Umbilical cord (tissue), 2 donors: ENCODE data around the gene B4GALT6. TPM values are rescaled to one million over a fixed set of nuclear protein-coding genes. Genes with fewer than 3 reads are reported as not detected.

Experiments used
- DNase-seq: peaks from one replicate; pipeline ENCODE4 v3.0.0-alpha.2; 2015; ENCODE audit warnings: low spot score
- total RNA-seq: library from RNA; depleted of rRNA; stranded (reverse); fragments of >200 nt; gene quantifications from one replicate; pipeline ENCODE4 v1.2.3, GENCODE V29; 2014; ENCODE audit warnings: low replicate concordance; ENCODE audit not compliant: insufficient read depth

Gene B4GALT6
- total RNA-seq, 1 donor from 2014 or later: 3.9 TPM

DNA sequence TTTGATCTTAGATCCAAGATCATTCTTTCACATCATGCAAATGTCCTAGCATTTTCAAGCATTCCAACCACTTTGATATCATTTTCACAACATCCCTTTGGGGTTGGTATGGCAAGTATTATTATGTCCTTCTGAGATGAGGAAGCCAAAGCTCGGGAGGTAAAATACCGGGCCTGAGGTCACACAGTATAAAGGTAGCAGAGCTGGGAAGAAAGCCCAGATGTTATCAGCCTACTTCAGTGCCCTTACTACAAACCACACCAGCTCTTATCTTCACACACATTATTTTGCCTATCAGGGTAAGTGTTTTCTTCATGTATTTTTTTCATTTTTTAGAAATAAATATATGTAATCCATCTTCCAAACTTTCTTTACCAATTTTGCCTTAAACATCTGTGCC lies 4.2 kb upstream of the B4GALT6 start:
- DNase-seq: no peak

DNA sequence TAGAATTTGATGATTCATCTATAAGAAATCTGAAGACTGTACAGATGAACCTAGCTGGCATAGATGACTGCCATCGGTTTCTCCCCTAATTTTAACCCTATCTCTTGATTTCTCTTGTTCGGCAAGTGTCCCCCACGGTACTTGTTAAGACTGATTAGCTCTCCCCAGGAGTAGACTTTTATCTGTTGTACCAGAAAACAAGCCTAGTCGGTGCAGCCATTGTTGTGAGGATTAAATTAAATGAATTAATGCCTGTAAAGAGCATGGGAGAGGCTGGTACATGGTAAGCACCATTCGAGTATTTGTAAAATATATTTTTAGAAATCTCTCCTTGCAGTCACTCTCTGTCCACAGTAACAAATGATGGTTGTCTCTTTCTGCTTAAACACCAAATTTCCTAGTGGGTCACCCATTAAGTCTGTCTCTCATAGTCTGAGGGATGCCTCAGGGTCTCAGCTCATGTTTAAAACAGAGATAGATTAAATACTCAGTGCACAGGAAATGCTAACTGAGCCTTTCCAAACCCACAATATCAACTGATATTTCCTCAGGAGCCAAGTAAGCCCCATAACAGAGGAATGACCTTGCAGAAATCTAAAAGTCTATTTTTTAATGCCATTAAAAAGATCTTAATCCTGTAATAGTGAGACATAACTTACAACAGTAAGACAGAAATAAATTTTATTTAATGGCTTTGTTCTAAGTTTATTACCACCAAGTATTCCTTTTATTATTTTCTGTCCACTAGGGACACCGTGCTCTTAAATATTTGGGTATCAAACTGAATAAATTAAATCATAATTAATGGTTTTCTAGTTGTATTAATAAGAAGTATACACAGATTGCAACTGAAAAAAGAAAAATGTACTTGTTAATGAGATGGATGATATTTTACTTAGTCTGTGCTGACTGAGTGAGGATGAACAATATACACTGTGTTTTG lies 2.9 kb upstream of the B4GALT6 start:
- no peak for DNase-seq

DNA sequence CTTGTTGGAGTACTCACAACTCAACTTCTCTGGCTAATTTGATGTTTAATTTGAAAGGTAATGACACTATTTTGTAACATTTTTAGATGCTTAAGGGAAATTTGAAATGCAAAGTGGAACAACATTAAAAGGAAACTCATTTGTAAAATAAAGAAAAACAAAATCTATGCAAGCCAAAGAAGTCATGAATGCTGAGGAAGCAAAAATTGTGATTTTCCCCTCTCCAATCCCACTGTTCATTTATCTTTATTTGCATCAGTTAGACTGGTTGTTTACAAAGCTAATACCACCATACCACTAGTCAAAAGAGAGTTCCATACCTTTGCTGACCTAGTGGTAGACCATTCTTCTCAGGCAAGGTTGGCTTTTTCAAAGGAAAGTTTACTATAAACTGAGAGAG lies 2.2 kb upstream of the B4GALT6 start:
- no peak for DNase-seq

DNA sequence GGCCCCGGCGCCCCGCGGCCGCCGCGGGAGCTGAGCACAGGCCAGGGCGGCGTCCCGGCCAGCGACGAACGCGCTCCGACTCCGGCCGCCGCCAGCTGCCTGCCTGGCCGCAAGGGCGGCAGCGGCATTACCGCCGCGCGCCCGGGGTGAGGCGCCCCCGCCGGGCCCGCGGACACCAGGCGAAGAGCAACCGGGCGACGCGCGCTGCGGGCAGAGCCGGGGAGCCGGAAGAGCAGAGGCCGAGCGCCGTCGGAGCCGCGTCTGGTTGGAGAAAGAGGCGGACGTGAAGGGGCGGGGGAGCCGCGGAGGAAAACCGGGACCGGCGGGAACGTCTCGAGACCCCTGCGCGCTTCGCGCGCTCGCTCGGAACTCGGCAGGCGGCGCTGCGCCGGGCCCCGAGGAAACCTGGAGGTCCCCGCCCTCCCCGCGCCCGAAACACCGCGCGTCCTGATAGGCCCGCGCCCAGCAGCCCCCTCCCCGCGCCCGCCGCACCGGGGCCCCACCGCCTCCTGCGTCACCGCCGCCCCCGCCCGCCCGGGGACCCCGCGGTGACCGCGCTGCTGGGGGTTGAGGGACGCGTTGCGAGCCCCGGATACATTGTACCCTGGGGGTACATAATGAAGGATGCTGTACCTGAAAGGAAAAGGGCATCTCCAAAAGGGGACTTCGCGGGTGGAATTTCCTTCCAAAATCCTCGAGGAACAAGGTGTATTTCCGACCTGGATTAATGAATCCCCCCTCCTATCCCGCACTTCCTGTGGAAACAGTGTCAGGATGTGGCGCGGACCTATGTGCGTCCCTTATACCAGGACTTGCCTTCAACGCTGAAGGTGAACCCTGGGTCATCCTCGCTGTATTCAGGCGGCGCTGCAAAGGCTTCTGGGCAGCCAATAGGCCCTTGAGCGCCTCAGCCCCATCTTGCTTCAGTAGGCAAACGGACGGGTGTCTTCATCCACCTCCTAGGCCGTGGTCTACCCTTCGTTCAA lies 1.0 kb upstream of the B4GALT6 start:
- DNase-seq: peak; percentile 78

DNA sequence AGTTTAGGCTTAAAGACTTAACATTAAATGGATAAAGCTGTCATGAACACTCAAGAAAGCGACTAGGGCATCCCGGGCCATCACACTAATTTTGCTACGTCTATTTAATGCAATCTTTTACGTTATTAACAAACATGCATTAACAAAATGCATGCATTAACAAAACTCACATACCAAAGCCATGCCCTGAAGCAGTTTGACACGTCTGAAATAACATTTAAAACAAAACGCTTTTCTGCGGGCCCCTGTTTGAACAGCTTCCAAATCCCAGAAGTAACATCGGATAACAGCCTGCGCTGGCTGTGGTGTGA lies 458 bp downstream of the B4GALT6 start:
- DNase-seq: no peak

DNA sequence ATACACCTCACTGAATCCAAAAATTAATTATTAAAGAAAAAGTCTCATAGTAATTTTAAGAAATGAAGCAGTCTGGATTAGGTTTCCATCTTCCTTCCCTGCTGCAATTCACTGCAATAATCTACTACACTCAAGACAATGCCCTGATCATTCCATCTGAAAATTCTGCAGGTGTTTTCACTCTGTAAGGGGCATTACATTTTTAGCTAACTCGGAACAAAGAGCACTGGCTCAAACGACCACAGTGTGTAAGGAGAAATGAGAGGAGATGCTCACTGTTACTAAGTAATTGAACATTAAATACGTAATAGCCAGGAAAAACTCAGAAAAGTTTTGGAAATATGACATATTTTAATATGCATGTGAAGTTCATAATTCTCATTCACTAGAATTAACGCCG lies 1.3 kb downstream of the B4GALT6 start:
- DNase-seq: no peak

DNA sequence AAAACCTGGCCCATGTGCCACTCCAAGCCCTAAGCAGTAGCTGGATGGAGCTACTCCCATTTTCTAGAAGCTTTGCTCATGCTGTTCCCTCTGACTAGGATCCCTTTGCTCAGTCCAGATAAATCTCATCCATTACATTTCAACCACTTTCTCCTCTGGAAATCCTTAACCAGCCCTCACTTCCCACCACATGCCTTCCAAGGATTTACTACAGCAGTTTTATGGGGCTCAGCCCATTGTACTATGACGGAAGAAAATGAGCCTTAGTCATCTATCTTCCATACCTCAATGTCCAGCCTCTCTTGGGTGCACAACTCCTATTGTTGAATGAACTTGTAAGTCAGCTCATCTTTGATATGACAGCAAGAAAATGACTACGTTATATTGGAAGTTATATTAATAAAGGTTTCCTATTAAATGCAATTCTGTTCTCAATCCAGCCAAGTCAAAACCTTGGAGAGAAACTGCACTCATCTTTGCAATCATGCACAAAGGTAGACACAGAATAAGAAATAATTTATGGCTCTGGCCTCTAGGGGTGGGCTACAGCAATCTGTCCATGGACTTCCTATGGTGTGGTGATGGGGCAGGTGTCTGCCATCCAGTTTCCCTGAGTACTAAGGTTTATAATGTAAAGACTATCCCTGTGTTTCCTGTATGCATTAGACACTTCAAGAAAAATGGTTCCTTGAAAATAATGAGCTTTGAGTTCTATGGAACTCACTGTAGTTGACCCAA lies 3.4 kb downstream of the B4GALT6 start:
- DNase-seq: no peak

DNA sequence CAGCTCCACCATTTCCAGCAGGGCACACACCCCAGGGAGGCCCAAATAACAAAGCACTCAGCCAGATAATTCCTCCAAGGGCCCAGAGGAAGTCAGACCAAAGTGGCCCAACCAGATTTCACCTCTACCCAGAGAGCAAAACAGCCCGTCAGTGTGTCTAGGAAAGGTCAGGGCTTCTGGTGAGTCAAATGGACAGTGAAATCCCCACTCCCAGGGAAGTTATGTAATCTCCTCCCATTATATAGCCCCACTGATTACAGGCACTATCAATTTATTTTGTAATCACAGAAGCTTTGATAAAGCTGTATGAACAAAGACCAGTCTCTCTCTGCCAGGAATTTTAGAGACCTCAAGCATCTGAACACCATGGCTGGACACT lies 4.0 kb downstream of the B4GALT6 start:
- no peak for DNase-seq

DNA sequence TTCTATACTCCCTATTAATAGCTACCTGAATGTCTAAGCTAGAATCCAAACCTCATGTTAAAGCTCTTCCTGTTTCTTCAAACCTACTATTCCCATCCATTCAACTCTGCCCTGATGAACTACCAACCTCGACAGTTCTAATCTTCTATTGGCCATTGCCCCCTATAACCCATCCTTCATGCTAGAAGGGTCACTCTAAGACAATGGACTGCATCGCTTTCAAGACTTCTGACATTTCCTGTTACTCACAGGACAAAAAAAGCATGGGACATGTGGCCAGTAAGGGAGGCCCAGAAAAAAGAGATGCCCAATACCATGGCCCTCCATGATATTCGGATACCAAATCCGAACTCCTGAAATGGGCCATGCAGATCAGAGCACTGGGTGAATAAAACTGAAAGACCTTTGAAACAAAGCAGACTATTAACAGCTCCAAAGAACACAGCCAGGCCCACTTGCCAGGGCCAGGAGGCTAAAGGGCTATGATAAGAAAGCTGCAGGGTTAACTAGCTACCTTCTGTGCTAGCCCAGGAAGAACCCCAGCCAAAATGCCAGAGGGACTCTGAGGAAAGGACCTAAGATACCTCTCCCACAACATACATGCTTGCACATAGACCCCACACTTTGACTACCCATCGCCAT lies 4.5 kb downstream of the B4GALT6 start:
- DNase-seq: no peak

DNA sequence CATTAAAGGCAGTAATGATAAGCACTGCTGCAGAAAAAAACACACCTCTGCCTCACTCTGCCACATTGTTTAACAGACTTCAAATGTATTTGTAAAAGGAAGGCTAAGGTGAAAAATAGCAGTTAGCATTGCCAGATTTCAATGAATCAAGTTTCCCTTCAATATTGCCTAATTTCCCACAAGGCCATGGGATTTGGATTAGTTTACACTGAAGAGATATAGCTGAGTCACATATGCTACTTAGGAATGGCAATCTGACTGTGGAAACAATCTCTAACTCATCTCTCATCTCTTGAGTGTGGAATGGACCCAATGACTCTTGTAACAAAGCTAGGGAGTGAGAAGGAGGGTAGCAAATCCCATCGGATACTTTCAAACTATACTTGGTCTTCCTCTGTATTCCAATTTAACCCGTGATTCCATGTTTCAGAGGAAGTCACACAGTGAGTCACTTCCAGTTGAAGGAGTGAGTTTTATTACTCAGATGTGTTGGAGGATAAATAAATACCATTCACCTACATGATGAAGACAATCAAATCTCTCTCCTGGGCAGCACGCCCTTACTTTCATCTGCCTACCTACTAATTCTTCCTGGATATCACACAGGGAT lies 5.1 kb downstream of the B4GALT6 start:
- DNase-seq: no peak

DNA sequence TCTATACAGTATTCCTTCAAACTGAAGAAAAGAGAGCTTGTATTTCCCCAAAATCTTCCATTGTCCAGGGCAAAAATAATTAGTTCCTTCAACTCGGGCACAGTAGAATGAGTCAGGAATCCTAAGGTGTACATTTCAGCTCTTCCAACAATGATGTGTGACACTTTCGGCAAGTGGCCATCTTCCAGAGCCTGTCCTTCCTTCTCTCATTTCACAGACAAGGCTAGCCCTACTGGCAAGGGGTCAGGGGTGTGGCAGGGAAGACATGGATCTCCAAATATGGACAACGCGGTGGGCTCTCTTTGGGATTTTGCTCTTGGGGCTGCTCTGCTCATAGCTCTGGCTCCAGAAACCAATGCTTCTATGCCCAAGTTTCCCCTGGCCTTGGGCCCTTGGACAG lies 6.0 kb downstream of the B4GALT6 start:
- no peak for DNase-seq

DNA sequence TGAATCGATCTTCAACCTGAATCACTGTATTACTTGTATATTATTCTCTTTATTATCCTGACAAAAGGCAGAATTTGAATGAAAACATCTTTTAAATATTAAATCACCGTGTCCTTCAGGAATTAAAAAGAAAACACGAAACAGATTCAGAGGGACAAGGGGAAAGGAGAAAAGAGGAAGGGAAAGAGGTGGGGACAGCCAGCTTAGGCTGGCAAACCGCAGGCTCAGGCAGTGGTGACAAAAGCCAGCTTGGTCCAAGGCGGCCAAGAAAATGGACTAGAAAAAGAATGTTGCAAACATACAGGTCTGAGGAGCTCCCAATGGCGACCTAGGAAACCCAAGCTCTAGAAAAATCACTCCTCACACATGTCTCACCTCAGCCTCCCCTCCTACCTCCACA lies 6.8 kb downstream of the B4GALT6 start:
- DNase-seq: no peak

DNA sequence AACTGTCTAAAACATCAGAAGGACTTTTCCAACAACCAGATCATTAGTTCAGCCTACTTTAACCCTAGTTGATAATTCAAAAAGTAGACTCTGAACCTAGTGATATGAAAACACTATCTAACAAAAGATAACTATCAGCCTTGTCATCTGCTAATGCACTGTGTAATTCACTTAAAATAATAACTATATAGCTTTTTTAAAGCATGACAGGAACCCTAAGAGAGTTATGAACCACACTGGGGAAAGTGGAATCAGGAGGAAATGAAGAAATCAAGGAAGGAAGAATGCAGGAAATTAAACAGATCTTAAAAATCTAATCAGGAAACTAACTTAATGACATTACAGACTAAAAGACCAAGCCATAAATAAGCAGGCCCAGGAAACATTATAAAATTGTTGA lies 9.0 kb downstream of the B4GALT6 start:
- DNase-seq: no peak

DNA sequence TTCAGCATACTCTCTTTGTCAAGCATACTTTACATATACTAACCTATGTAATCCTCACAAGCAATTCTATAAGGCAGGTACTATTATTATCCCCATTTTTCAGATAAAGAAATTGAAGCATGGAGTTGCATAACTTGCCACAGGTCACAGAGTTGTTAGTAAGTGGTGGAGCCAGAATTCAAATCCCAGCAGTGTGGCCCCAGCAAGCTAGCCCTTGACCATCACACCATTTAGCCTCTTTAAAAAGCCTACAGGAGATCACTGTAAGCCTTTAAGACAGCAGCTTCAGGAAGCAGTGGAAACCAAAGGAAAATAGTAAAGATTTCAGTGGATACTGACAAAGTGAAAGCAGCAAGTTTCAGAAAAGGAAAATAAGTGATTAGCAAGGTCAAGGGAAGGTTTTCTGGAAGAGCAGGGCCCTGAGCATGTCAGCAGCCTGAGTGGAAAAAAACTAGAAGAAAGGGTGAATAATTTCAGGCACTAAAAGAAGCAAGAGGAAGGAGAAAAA lies 11.7 kb downstream of the B4GALT6 start:
- peak; percentile 30 for DNase-seq

DNA sequence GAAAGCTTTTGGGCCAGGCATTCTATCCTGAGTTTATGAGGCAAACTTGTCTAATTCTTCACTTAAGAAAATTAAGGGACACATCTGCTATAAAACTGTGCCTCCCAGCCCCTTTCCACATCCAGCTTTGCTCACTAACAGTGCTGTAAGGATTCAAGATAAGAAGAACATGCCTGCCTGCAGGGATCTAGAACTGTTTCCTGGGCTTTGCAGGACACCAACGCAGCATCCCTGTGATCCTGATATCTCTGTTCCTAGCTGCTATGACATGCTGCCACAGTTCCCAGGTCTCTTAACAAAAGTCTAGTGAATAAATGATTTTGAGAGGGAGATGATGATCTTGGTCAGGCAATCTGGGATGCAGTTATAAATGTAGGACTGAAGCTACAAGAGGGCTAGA lies 12.4 kb downstream of the B4GALT6 start:
- DNase-seq: no peak

DNA sequence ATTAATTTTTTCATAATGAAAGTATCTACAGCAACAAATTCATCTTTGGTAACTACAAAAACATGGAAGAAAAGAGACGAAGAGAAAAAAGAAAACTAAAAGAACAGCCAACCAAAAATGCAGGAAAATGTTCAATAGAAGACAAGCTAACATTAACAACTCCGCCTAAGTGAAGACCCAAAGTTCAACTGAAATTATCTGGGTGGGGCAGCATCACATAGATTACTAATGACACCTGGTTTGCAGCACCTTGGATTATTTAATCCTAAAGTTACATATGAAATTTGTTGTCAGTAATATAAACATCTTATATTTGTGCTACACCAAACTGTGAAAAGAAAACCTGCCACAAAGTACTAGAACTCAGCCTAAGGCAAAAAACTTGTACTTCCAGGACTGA lies 14.8 kb downstream of the B4GALT6 start:
- no peak for DNase-seq

DNA sequence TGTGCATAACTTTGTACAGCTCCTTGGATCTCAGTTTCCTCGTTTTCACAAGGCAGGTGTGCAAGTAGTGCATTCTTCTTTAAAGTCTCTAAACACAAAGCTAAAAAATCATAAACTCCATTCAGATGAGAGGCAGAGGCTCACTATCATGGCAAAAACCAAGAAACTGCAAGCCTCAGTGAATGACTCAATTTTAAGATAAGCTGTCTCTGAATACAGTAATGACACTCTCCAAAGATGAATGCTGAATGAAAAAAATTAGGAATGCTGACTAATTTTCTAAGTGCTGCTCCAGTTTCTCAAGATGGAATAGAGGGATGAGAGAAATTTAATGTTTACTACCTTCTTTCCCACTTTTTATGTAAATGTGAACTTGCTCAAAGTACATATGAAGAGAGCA lies 17.2 kb downstream of the B4GALT6 start:
- DNase-seq: peak; percentile 41

DNA sequence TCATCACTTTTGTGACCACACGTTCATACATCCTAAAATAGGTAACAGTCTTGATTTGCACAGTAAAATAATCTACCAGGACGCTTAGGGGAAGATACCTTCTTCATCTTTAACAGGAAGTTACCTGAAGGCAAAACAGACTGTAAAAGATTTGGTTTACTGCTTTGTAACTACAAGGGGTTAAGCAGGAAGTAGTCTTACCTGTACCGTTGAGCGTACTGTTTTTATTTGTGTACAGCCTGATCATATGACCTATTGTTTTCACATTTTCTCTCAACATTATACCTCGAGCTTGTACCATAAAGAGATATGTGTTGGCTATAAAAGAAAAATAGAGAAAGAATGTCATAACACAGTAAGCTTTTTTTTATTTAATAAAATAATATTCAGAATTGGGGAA lies 18.3 kb downstream of the B4GALT6 start:
- no peak for DNase-seq

DNA sequence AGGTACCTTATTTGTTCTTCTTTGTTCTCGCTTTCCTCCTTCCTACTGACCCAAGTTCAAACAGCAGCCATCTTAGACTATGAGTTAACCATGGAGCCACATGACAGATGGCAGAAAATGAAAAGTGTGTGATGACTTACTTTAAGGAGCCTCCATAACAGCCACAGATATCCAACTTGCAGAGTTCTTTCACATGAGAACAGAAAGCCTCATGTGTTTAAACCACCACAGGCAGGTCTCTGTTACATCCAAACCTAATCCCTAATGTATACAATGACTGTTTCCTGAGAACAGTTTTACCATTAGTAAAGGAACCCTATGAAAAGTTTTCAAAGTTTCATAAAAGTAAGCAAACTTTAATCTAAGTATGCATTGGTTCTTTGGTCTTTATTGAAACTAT lies 20.3 kb downstream of the B4GALT6 start:
- DNase-seq: no peak

DNA sequence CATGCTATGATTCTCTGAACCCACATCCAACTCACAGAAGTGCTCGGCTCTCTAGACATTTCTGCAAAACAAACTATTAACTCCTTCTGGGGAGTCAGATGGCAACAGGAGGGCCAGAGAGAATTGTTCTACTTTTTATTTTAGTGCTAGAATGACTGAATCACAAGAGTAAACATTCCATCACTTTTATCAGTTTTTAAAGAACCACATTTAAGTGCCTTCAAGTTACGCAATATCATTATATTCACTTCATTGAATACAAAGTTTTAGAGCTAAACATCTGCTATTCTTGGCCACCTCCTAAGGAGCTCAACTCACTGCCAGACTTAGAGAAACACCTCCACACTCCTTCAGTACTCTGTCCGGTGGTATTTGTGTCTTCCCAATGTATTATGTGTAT lies 22.4 kb downstream of the B4GALT6 start:
- no peak for DNase-seq

DNA sequence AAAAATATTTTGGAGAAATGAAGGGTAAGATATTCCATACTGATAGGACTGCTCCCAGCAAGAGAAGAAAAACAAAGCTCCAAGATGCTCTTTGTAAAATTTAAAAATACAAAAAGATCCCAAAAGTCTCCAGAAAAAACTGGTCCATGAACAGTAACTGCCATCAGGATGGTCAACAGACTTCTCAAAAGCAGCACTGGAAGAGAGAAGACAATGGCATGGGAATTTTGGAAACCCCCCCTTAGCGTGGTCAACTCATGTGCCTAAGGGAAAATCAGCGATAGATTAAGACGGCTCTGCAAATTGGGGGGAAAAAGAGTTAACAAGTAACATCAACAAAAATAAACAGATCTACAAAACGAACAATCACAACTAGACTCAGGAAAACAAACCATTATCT lies 23.6 kb downstream of the B4GALT6 start:
- no peak for DNase-seq
